22Rv1 (cell line): ENCODE results near the gene NGDN.

Source experiments
- CTCF ChIP-seq: fragments of 450-650 bp; IDR thresholded peaks from 2 replicates; pipeline ENCODE4 v1.5.1; 2017; ENCODE audit warnings: mild to moderate bottlenecking
- ZFX ChIP-seq: fragments of 450-650 bp; IDR thresholded peaks from 2 replicates; pipeline ENCODE4 v1.6.1; 2017; ENCODE audit warnings: antibody characterized with exemption, borderline replicate concordance

- no peak for TF ChIP-seq CTCF
- no peak for TF ChIP-seq ZFX
Measured at GRCh38 chr14:23444314-23444713, 25.2 kb upstream of the NGDN start.
